HG02943 (cell line): ENCODE measurements around the gene PRUNE1.
A peak's percentile ranks its signal among the peaks of the same experiment; 100 is the strongest.

ENCODE experiments used
- ATAC-seq: cut with Tn5 transposase; IDR thresholded peaks from one replicate; pipeline ENCODE4 v1.9.1; 2021; ENCODE audit warnings: mild to moderate bottlenecking, low read depth, moderate library complexity; ENCODE audit not compliant: unreplicated experiment

Gene PRUNE1

GRCh38 chr1:151047925-151048644, 39.8 kb downstream of the PRUNE1 start:
- no peak for ATAC-seq

- no peak for ATAC-seq
Measured at GRCh38 chr1:151048645-151049032, 40.4 kb downstream of the PRUNE1 start.

GRCh38 chr1:151049458-151049857, 41.2 kb downstream of the PRUNE1 start:
- no peak for ATAC-seq

- no peak for ATAC-seq
Measured at GRCh38 chr1:151050051-151050688, 41.9 kb downstream of the PRUNE1 start.

- no peak for ATAC-seq
Measured at GRCh38 chr1:151051356-151052009, 43.2 kb downstream of the PRUNE1 start.

GRCh38 chr1:151054971-151055547, 46.8 kb downstream of the PRUNE1 start:
- ATAC-seq = no peak

- no peak for ATAC-seq
Measured at GRCh38 chr1:151055581-151055980, 47.3 kb downstream of the PRUNE1 start.

GRCh38 chr1:151056149-151056548, 47.9 kb downstream of the PRUNE1 start:
- ATAC-seq = no peak

- no peak for ATAC-seq
Measured at GRCh38 chr1:151058692-151059091, 50.4 kb downstream of the PRUNE1 start.

GRCh38 chr1:151059109-151060006, 51.1 kb downstream of the PRUNE1 start, which contains the start of gene CDC42SE1:
Gene CDC42SE1, minus strand, starts transcription at chr1:151059622. Its CDS starts 3,892 bp downstream, at chr1:151055730.
- ATAC-seq = peak; percentile 69

- no peak for ATAC-seq
Measured at GRCh38 chr1:151060007-151060656, 51.9 kb downstream of the PRUNE1 start, which contains the start of gene MLLT11. Gene MLLT11, plus strand, starts transcription at chr1:151060397. Its CDS starts 6,828 bp downstream, at chr1:151067225.

- ATAC-seq = no peak
Measured at GRCh38 chr1:151060657-151061421, 52.6 kb downstream of the PRUNE1 start.

GRCh38 chr1:151061704-151062103, 53.5 kb downstream of the PRUNE1 start:
- no peak for ATAC-seq

GRCh38 chr1:151062741-151063371, 54.6 kb downstream of the PRUNE1 start:
- no peak for ATAC-seq

GRCh38 chr1:151065089-151065645, 56.9 kb downstream of the PRUNE1 start:
- no peak for ATAC-seq

GRCh38 chr1:151067185-151067584, 58.9 kb downstream of the PRUNE1 start:
- ATAC-seq = no peak

- no peak for ATAC-seq
Measured at GRCh38 chr1:151069103-151069486, 60.8 kb downstream of the PRUNE1 start.
